ENCODE data around the gene TENM3.

The TENM3 gene

GRCh38 chr4:182235021-182235795 is 8.0 kb upstream of the TENM3 start:
- Histone ChIP-seq H3K36me3 (ENCODE audit: control insufficient read depth in 2 of 2, insufficient read depth in 1 of 2, low read length in 2 of 2) (no peaks in the 10 kb centered on the region), H3K27ac (ENCODE audit: extremely low read depth, low read depth, low read length) (no peak overlapping the region), H3K4me1 (ENCODE audit: control insufficient read depth, insufficient read depth, low read length) (peaks cover 3% of the 10 kb centered on the region; the same call in 1 of the 2 replicates), H3K4me3 (ENCODE audit: low read depth, low read length) (no peak overlapping the region), H3K9me3 (ENCODE audit: control insufficient read depth, insufficient read depth, low read depth, low read length) (no peaks in the 10 kb centered on the region)
- no peak for TF ChIP-seq ZNF24 (tag by site-specific recombination; IDR thresholded peaks at IDR 0.05)
- no peak for TF ChIP-seq ZNF157 (tag by site-specific recombination; IDR thresholded peaks at IDR 0.05)
- no peak for TF ChIP-seq ZBTB7A (tag by site-specific recombination; IDR thresholded peaks at IDR 0.05; ENCODE audit: low read depth)
- TF ChIP-seq ZNF350 (tag by site-specific recombination; IDR thresholded peaks at IDR 0.05), result no peak
- no peak for TF ChIP-seq ZNF626 (tag by site-specific recombination; IDR thresholded peaks at IDR 0.05)
- no peak for TF ChIP-seq ZNF561 (tag by site-specific recombination; IDR thresholded peaks at IDR 0.05; ENCODE audit: borderline replicate concordance)
- TF ChIP-seq ZNF302 (tag by site-specific recombination; IDR thresholded peaks at IDR 0.05; ENCODE audit: low read depth), result no peak
- TF ChIP-seq ZNF398 (tag by site-specific recombination; IDR thresholded peaks at IDR 0.05), result no peak
- TF ChIP-seq ZNF521 (tag by site-specific recombination; IDR thresholded peaks at IDR 0.05), result no peak
- no peak for TF ChIP-seq ZFP69B (tag by site-specific recombination; IDR thresholded peaks at IDR 0.05)
- TF ChIP-seq ZNF544 (tag by site-specific recombination; IDR thresholded peaks at IDR 0.05), result no peak
- no peak for TF ChIP-seq ZNF558 (tag by site-specific recombination; IDR thresholded peaks at IDR 0.05)
- TF ChIP-seq ELK4 (IDR thresholded peaks at IDR 0.05; ENCODE audit: borderline replicate concordance, low read depth, low read length), result no peak
- TF ChIP-seq CTCF (tag by site-specific recombination; IDR thresholded peaks at IDR 0.05), result no peak
- TF ChIP-seq ZNF354C (tag by site-specific recombination; IDR thresholded peaks at IDR 0.05; ENCODE audit: borderline replicate concordance, low read depth), result no peak
- no peak for TF ChIP-seq ZNF394 (tag by site-specific recombination; IDR thresholded peaks at IDR 0.05; ENCODE audit: borderline replicate concordance)
- no peak for TF ChIP-seq REST (tag by site-specific recombination; IDR thresholded peaks at IDR 0.05)
- TF ChIP-seq ZNF704 (tag by site-specific recombination; IDR thresholded peaks at IDR 0.05), result no peak
- no peak for TF ChIP-seq TRIM28 (IDR thresholded peaks at IDR 0.05; ENCODE audit: borderline replicate concordance, low read length)
- no peak for TF ChIP-seq PRDM4 (tag by site-specific recombination; IDR thresholded peaks at IDR 0.05)
- ChIA-PET POLR2A (no interaction called here), CTCF (interaction anchor here (0.6 to 0.7 kb wide), 2 partner anchors 38 to 101 kb away, joined by 4 to 5 read pairs; no protein-coding TSS in a partner anchor)
